Bronchial epithelial cell (primary cell): ENCODE measurements around the gene HOTAIR. TPM values are rescaled to one million over a fixed set of nuclear protein-coding genes. Genes with fewer than 3 reads are reported as not detected.

Experiments used
- DNase-seq: peaks from one replicate; pipeline ENCODE4 v3.0.0-alpha.2; 2010; ENCODE audit warnings: low read depth
- FAIRE-seq: peaks from 2 replicates; lab custom pipeline; 2011; peaks lifted over from hg19 to GRCh38; lab: Jason Lieb, UNC
- H3K27me3 ChIP-seq: 2 replicates; pipeline ENCODE4 v1.5.1; 2011; ENCODE audit warnings: low read length; ENCODE audit not compliant: control insufficient read depth, insufficient read depth
- H3K36me3 ChIP-seq: 2 replicates; pipeline ENCODE4 v1.5.1; 2011; ENCODE audit warnings: low read length; ENCODE audit not compliant: control insufficient read depth, insufficient read depth
- H3K4me3 ChIP-seq: 2 replicates; pipeline ENCODE4 v1.5.1; 2011; ENCODE audit warnings: mild to moderate bottlenecking, low read depth, low read length, control low read depth
- CTCF ChIP-seq: IDR thresholded peaks from 2 replicates; pipeline ENCODE4 v1.5.1; 2011; ENCODE audit warnings: mild to moderate bottlenecking, moderate library complexity, low read length, control low read depth, inconsistent platforms; ENCODE audit not compliant: insufficient read depth, severe bottlenecking
- total RNA-seq: library from RNA; depleted of rRNA; stranded (reverse); fragments of >200 nt; gene quantifications from 2 replicates; pipeline ENCODE4 v1.2.1, GENCODE V29; 2014

The HOTAIR gene
- total RNA-seq, 1 donor from 2014 or later = not detected

- Histone ChIP-seq H3K27me3 (peaks cover 93% of the 10 kb centered on the region), H3K4me3 (no peak overlapping the region), H3K36me3 (no peaks in the 10 kb centered on the region)
- DNase-seq (no peak), FAIRE-seq (no peak)
- TF ChIP-seq CTCF = no peak
These were observed 5.0 kb downstream of the HOTAIR start for GRCh38 chr12:53969588-53970259.

- TF ChIP-seq CTCF = no peak
- Histone ChIP-seq H3K27me3 (peaks cover 93% of the 10 kb centered on the region), H3K36me3 (no peaks in the 10 kb centered on the region), H3K4me3 (no peak overlapping the region)
- FAIRE-seq = no peak
- DNase-seq = no peak
These were observed 6.3 kb downstream of the HOTAIR start for GRCh38 chr12:53968214-53969127.

- Histone ChIP-seq H3K4me3 (no peak overlapping the region), H3K27me3 (peaks cover 92% of the 10 kb centered on the region), H3K36me3 (no peaks in the 10 kb centered on the region)
- DNase-seq (no peak), FAIRE-seq (no peak)
- TF ChIP-seq CTCF = no peak
These were observed 7.3 kb downstream of the HOTAIR start for GRCh38 chr12:53967421-53967925.

- Histone ChIP-seq H3K4me3 (no peak overlapping the region), H3K27me3 (peaks cover 88% of the 10 kb centered on the region), H3K36me3 (no peaks in the 10 kb centered on the region)
- DNase-seq (no peak), FAIRE-seq (no peak)
- TF ChIP-seq CTCF = no peak
These were observed 8.2 kb downstream of the HOTAIR start for GRCh38 chr12:53966385-53967133.

GRCh38 chr12:53966085-53966384 is 8.7 kb downstream of the HOTAIR start:
- TF ChIP-seq CTCF = no peak
- FAIRE-seq = no peak
- DNase-seq = no peak
- Histone ChIP-seq H3K36me3 (no peaks in the 10 kb centered on the region), H3K27me3 (peaks cover 85% of the 10 kb centered on the region), H3K4me3 (no peak overlapping the region)
